H9 (cell line): ENCODE measurements around the gene FGF11. TPM values are rescaled to one million over a fixed set of nuclear protein-coding genes. Genes with fewer than 3 reads are reported as not detected.

Experiments
- DNase-seq: peaks from one replicate; pipeline ENCODE4 v3.0.0-alpha.2; 2017
- H2AFZ ChIP-seq: one replicate; pipeline ENCODE4 v1.6.1; 2013; ENCODE audit warnings: mild to moderate bottlenecking, low read length, control low read depth, moderate library complexity
- H2AK5ac ChIP-seq: 2 replicates; pipeline ENCODE4 v1.6.1; 2013; ENCODE audit warnings: low read length, control low read depth, mixed read lengths; ENCODE audit not compliant: insufficient read length
- H2BK120ac ChIP-seq: one replicate; pipeline ENCODE4 v1.6.1; 2013; ENCODE audit warnings: low read depth, mild to moderate bottlenecking, low read length, control low read depth, inconsistent platforms; ENCODE audit not compliant: poor library complexity, severe bottlenecking
- H2BK12ac ChIP-seq: 2 replicates; pipeline ENCODE4 v1.6.1; 2013; ENCODE audit warnings: low read length, control low read depth, mixed read lengths, low read depth; ENCODE audit not compliant: insufficient read length
- H2BK15ac ChIP-seq: 2 replicates; pipeline ENCODE4 v1.6.1; 2013; ENCODE audit warnings: low read depth, low read length, control low read depth
- H2BK20ac ChIP-seq: one replicate; pipeline ENCODE4 v1.6.1; 2013; ENCODE audit warnings: low read depth, mild to moderate bottlenecking, low read length, control low read depth, inconsistent platforms; ENCODE audit not compliant: poor library complexity, severe bottlenecking
- H2BK5ac ChIP-seq: 2 replicates; pipeline ENCODE4 v1.6.1; 2013; ENCODE audit warnings: low read length, control low read depth, mixed read lengths; ENCODE audit not compliant: insufficient read length
- H3K14ac ChIP-seq: 2 replicates; pipeline ENCODE4 v1.6.1; 2013; ENCODE audit warnings: low read length, control low read depth; ENCODE audit not compliant: insufficient read depth
- H3K18ac ChIP-seq: 2 replicates; pipeline ENCODE4 v1.6.1; 2013; ENCODE audit warnings: low read depth, mild to moderate bottlenecking, mixed read lengths, low read length, control low read depth; ENCODE audit not compliant: insufficient read length
- H3K23ac ChIP-seq: 2 replicates; pipeline ENCODE4 v1.6.1; 2013; ENCODE audit warnings: low read length, control low read depth, mixed read lengths, low read depth; ENCODE audit not compliant: insufficient read length
- H3K23me2 ChIP-seq: 2 replicates; pipeline ENCODE4 v1.6.1; 2013; ENCODE audit warnings: low read depth, mild to moderate bottlenecking, mixed read lengths, low read length, control low read depth; ENCODE audit not compliant: insufficient read length, poor library complexity, severe bottlenecking
- H3K27ac ChIP-seq: 2 replicates; pipeline ENCODE4 v1.5.1; 2013; ENCODE audit warnings: low read length, control low read depth, mixed read lengths, low read depth; ENCODE audit not compliant: insufficient read length
- H3K27me3 ChIP-seq: 2 replicates; pipeline ENCODE4 v1.6.1; 2013; ENCODE audit warnings: low read length, control low read depth, inconsistent platforms; ENCODE audit not compliant: insufficient read depth
- H3K4ac ChIP-seq: 2 replicates; pipeline ENCODE4 v1.6.1; 2013; ENCODE audit warnings: low read depth, mild to moderate bottlenecking, control low read depth, inconsistent platforms, low read length, moderate library complexity
- H3K4me1 ChIP-seq: 2 replicates; pipeline ENCODE4 v1.6.1; 2013; ENCODE audit warnings: low read length, control low read depth, inconsistent platforms; ENCODE audit not compliant: insufficient read depth
- H3K4me2 ChIP-seq: 2 replicates; pipeline ENCODE4 v1.6.1; 2013; ENCODE audit warnings: low read length, control low read depth, mixed read lengths; ENCODE audit not compliant: insufficient read length, insufficient read depth
- H3K56ac ChIP-seq: 2 replicates; pipeline ENCODE4 v1.6.1; 2013; ENCODE audit warnings: low read depth, mild to moderate bottlenecking, mixed read lengths, low read length, control low read depth; ENCODE audit not compliant: insufficient read length
- H3K79me1 ChIP-seq: 2 replicates; pipeline ENCODE4 v1.6.1; 2013; ENCODE audit warnings: low read depth, mild to moderate bottlenecking, moderate library complexity, low read length, control low read depth, inconsistent platforms; ENCODE audit not compliant: insufficient read depth, poor library complexity, severe bottlenecking
- H3K79me2 ChIP-seq: 2 replicates; pipeline ENCODE4 v1.6.1; 2013; ENCODE audit warnings: low read length, control low read depth, inconsistent platforms; ENCODE audit not compliant: insufficient read depth
- H3K9ac ChIP-seq: 2 replicates; pipeline ENCODE4 v1.6.1; 2013; ENCODE audit warnings: low read length, control low read depth, mixed read lengths; ENCODE audit not compliant: insufficient read length; ENCODE audit errors: extremely low read depth
- H3K9me3 ChIP-seq: one replicate; pipeline ENCODE4 v1.6.1; 2013; ENCODE audit warnings: low read depth, low read length, inconsistent platforms; ENCODE audit not compliant: control insufficient read depth
- H3T11ph ChIP-seq: one replicate; pipeline ENCODE4 v1.6.1; 2013; ENCODE audit warnings: mild to moderate bottlenecking, low read length, control low read depth, inconsistent platforms
- H4K20me1 ChIP-seq: one replicate; pipeline ENCODE4 v1.6.1; 2013; ENCODE audit not compliant: control insufficient read depth, insufficient read length, insufficient read depth
- H4K5ac ChIP-seq: 2 replicates; pipeline ENCODE4 v1.6.1; 2013; ENCODE audit warnings: low read depth, mild to moderate bottlenecking, mixed read lengths, low read length, control low read depth; ENCODE audit not compliant: insufficient read length
- H4K8ac ChIP-seq: replicated peaks from 2 replicates; pipeline ENCODE4 v1.6.1; 2013; ENCODE audit warnings: low read length, control low read depth, mixed read lengths, low read depth; ENCODE audit not compliant: insufficient read length
- H4K91ac ChIP-seq: 2 replicates; pipeline ENCODE4 v1.6.1; 2013; ENCODE audit warnings: low read depth, mild to moderate bottlenecking, moderate library complexity, mixed read lengths, low read length, control low read depth; ENCODE audit not compliant: insufficient read length
- H3K27ac Mint-ChIP-seq, 3 experiments: 2 replicates in 2 of 3; 3 replicates in 1 of 3; pipeline ENCODE4 v1.8.0; 2020 to 2021; ENCODE audit warnings: mixed read lengths in 3 of 3, mild to moderate bottlenecking in 1 of 3, moderate library complexity in 1 of 3
- H3K27me3 Mint-ChIP-seq: 2 replicates; pipeline ENCODE4 v1.8.0; 2021; ENCODE audit warnings: low read depth, mild to moderate bottlenecking, moderate library complexity, mixed read lengths
- H3K36me3 Mint-ChIP-seq, 3 experiments: 2 replicates in 2 of 3; 3 replicates in 1 of 3; pipeline ENCODE4 v1.8.0; 2020 to 2021; ENCODE audit warnings: low read depth in 3 of 3, mixed read lengths in 3 of 3; ENCODE audit not compliant: insufficient read depth in 1 of 3
- H3K4me1 Mint-ChIP-seq, 2 experiments: 2 replicates each; pipeline ENCODE4 v1.8.0; 2020; ENCODE audit warnings: mixed read lengths in 2 of 2
- H3K4me3 Mint-ChIP-seq, 2 experiments: 2 replicates in 1 of 2; 3 replicates in 1 of 2; pipeline ENCODE4 v1.8.0; 2020 to 2021; ENCODE audit warnings: mild to moderate bottlenecking in 2 of 2, mixed read lengths in 2 of 2, moderate library complexity in 1 of 2
- H3K9me3 Mint-ChIP-seq, 2 experiments: 2 replicates in 1 of 2; 3 replicates in 1 of 2; pipeline ENCODE4 v1.8.0; 2020; ENCODE audit warnings: mild to moderate bottlenecking in 2 of 2, mixed read lengths in 2 of 2, moderate library complexity in 1 of 2
- WGBS: extraction: QIAGEN DNeasy Blood & Tissue Kit; methylation state at CpG from one replicate; pipeline ENCODE4 v1.1.7; 2013; ENCODE audit warnings: missing lambda C conversion rate, low lambda C conversion rate, mixed read lengths; ENCODE audit not compliant: insufficient read length; ENCODE audit errors: extremely low coverage; 5-methylcytosine and 5-hydroxymethylcytosine counted together
- total RNA-seq: library from RNA; stranded (reverse); gene quantifications from 2 replicates; pipeline ENCODE4 v1.2.1, GENCODE V29; 2021
- TF ChIP-seq, protein P1 (sequence below): fragments of 200-600 bp; sonication (generic); conservative IDR thresholded peaks from 3 replicates; pipeline ENCODE4 v1.8.0; 2021; ENCODE audit warnings: antibody characterized with exemption, mild to moderate bottlenecking

FGF11 gene
- total RNA-seq, 1 experiment from 2014 or later, result 15.2 TPM

DNA sequence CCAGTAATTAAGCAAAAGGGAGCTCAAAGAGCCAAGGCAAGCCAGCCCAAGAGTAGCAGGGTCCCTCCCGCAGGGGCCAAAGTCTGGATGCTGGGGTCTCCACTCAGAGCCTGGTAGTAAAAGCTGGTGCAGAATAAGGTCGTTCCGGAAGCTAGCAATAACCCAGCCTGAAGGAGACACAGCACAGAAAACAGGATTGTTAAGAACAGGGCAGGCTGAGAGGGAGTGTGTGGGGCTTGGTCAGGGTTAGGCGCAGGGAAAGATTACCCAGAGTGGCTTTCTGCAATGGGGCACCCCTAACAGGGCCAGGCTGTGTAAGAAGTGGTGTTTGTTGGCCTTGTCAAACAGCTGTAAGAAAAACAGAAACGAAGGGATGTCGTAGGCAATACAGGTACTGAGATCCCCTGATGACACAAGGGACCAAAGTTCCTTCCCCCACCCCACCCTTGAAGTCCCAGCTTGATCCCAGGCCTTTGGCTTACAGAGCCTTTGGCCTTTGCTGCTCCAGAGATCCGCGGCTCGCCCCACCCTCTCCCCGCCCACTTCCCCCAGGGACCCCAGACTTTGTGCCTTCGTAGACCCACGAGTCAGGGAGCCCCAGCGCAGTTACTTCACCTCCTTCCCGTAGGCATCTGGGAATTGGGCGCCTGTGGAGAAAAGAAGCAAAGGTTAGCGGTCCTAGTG is 36.1 kb upstream of the FGF11 start:
- H3K23me2 ChIP-seq, result peaks cover 5% of the 10 kb centered on the region
- TF ChIP-seq, protein P1, sequence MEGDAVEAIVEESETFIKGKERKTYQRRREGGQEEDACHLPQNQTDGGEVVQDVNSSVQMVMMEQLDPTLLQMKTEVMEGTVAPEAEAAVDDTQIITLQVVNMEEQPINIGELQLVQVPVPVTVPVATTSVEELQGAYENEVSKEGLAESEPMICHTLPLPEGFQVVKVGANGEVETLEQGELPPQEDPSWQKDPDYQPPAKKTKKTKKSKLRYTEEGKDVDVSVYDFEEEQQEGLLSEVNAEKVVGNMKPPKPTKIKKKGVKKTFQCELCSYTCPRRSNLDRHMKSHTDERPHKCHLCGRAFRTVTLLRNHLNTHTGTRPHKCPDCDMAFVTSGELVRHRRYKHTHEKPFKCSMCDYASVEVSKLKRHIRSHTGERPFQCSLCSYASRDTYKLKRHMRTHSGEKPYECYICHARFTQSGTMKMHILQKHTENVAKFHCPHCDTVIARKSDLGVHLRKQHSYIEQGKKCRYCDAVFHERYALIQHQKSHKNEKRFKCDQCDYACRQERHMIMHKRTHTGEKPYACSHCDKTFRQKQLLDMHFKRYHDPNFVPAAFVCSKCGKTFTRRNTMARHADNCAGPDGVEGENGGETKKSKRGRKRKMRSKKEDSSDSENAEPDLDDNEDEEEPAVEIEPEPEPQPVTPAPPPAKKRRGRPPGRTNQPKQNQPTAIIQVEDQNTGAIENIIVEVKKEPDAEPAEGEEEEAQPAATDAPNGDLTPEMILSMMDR, result no peak
- no peak overlapping the region for H3K14ac ChIP-seq
- Mint-ChIP-seq H3K4me3 (peak overlapping the region; percentile 84 to 94), H3K36me3 (peaks cover 3 to 11% (median 4%) of the 10 kb centered on the region in 3 experiments; a peak in 5 of 7 replicates), H3K27me3 (no peaks in the 10 kb centered on the region; the same call in 1 of the 2 replicates), H3K27ac (peak overlapping the region; percentile 84 to 96 (median 91); a peak in 6 of 7 replicates), H3K4me1 (peaks cover 26 to 37% of the 10 kb centered on the region in 2 experiments), H3K9me3 (no peaks in the 10 kb centered on the region)
- no peaks in the 10 kb centered on the region for H3K9me3 ChIP-seq
- no peak overlapping the region for H2BK20ac ChIP-seq
- no CpG with 5 or more reads among the region's 16 CpGs for WGBS
- DNase-seq, result no peak
- H3T11ph ChIP-seq, result no peak overlapping the region
- no peaks in the 10 kb centered on the region; the same call in 1 of the 2 replicates for H3K4me1 ChIP-seq
- no peak overlapping the region for H2BK120ac ChIP-seq
- peak overlapping the region; percentile 1 for H3K9ac ChIP-seq
- H2BK12ac ChIP-seq, result no peak overlapping the region
- H3K4ac ChIP-seq, result no peak overlapping the region
- no peak overlapping the region for H2AFZ ChIP-seq
- H4K91ac ChIP-seq, result no peak overlapping the region
- H4K8ac ChIP-seq, result no peak overlapping the region
- no peaks in the 10 kb centered on the region for H3K27me3 ChIP-seq
- no peak overlapping the region for H3K56ac ChIP-seq
- no peak overlapping the region for H2AK5ac ChIP-seq
- peak overlapping the region; percentile 37 for H3K4me2 ChIP-seq
- no peak overlapping the region for H4K5ac ChIP-seq
- no peak overlapping the region for H3K18ac ChIP-seq
- no peak overlapping the region for H3K23ac ChIP-seq
- no peak overlapping the region for H2BK15ac ChIP-seq
- H3K79me2 ChIP-seq, result no peaks in the 10 kb centered on the region
- no peak overlapping the region for H2BK5ac ChIP-seq
- no peak overlapping the region for H3K27ac ChIP-seq
- H3K79me1 ChIP-seq, result no peaks in the 10 kb centered on the region
- no peaks in the 10 kb centered on the region for H4K20me1 ChIP-seq
